Mesendoderm (in vitro differentiated cells): ENCODE measurements around the gene GMPPA.

ENCODE experiments used
- DNase-seq: peaks from one replicate; pipeline ENCODE4 v3.0.0; 2013
- H2AK5ac ChIP-seq: 2 replicates; pipeline ENCODE4 v1.6.1; 2013; ENCODE audit warnings: low read length, inconsistent platforms
- H2BK120ac ChIP-seq: 2 replicates; pipeline ENCODE4 v1.6.1; 2013; ENCODE audit warnings: low read depth, mild to moderate bottlenecking, low read length, moderate library complexity, mixed read lengths
- H2BK15ac ChIP-seq: replicated peaks from 2 replicates; pipeline ENCODE4 v1.6.1; 2013; ENCODE audit warnings: low read depth, mild to moderate bottlenecking, moderate library complexity
- H2BK5ac ChIP-seq: 2 replicates; pipeline ENCODE4 v1.6.1; 2013; ENCODE audit warnings: low read length, inconsistent platforms
- H3K18ac ChIP-seq: 2 replicates; pipeline ENCODE4 v1.6.1; 2013; ENCODE audit warnings: mild to moderate bottlenecking, low read length, mixed read lengths
- H3K23ac ChIP-seq: one replicate; pipeline ENCODE4 v1.6.1; 2013; ENCODE audit warnings: low read length
- H3K27ac ChIP-seq: 2 replicates; pipeline ENCODE4 v1.5.1; 2013; ENCODE audit warnings: low read depth, mild to moderate bottlenecking, inconsistent platforms, low read length, moderate library complexity
- H3K27me3 ChIP-seq: 2 replicates; pipeline ENCODE4 v1.6.1; 2013; ENCODE audit warnings: low read length, control low read depth, mild to moderate bottlenecking, inconsistent platforms; ENCODE audit not compliant: insufficient read depth, poor library complexity
- H3K36me3 ChIP-seq: 2 replicates; pipeline ENCODE4 v1.6.1; 2013; ENCODE audit warnings: low read length, inconsistent platforms; ENCODE audit not compliant: control insufficient read depth, insufficient read depth
- H3K4ac ChIP-seq: one replicate; pipeline ENCODE4 v1.6.1; 2013; ENCODE audit warnings: low read depth, mild to moderate bottlenecking, low read length, moderate library complexity
- H3K4me1 ChIP-seq: 2 replicates; pipeline ENCODE4 v1.6.1; 2013; ENCODE audit warnings: low read depth, low read length, inconsistent platforms; ENCODE audit not compliant: control insufficient read depth
- H3K4me2 ChIP-seq: 2 replicates; pipeline ENCODE4 v1.6.1; 2013; ENCODE audit warnings: low read length
- H3K4me3 ChIP-seq: 2 replicates; pipeline ENCODE4 v1.5.1; 2013; ENCODE audit warnings: mild to moderate bottlenecking, low read length
- H3K56ac ChIP-seq: one replicate; pipeline ENCODE4 v1.6.1; 2013; ENCODE audit warnings: low read length
- H3K79me1 ChIP-seq: 2 replicates; pipeline ENCODE4 v1.6.1; 2013; ENCODE audit warnings: low read length, inconsistent platforms
- H3K79me2 ChIP-seq: 2 replicates; pipeline ENCODE4 v1.6.1; 2013; ENCODE audit warnings: mild to moderate bottlenecking, low read length; ENCODE audit not compliant: control insufficient read depth, insufficient read depth
- H3K9ac ChIP-seq: 2 replicates; pipeline ENCODE4 v1.6.1; 2013; ENCODE audit warnings: low read length, inconsistent platforms
- H4K5ac ChIP-seq: one replicate; pipeline ENCODE4 v1.6.1; 2013; ENCODE audit warnings: low read length
- H4K8ac ChIP-seq: one replicate; pipeline ENCODE4 v1.6.1; 2013; ENCODE audit warnings: low read depth, mild to moderate bottlenecking, control low read depth, low read length, moderate library complexity
- WGBS: extraction: QIAGEN DNeasy Blood & Tissue Kit; methylation state at CpG from one replicate; pipeline ENCODE4 v1.1.7; 2013; ENCODE audit warnings: low lambda C conversion rate, missing lambda C conversion rate; ENCODE audit not compliant: insufficient coverage; ENCODE audit errors: extremely low coverage; 5-methylcytosine and 5-hydroxymethylcytosine counted together

GMPPA gene

GRCh38 chr2:219514836-219515235, 16.1 kb downstream of the GMPPA start:
- H3K79me2 ChIP-seq = no peaks in the 10 kb centered on the region
- no peak overlapping the region for H3K56ac ChIP-seq
- no peak overlapping the region for H3K23ac ChIP-seq
- H3K9ac ChIP-seq = no peak overlapping the region
- H3K27ac ChIP-seq = no peak overlapping the region
- no peak overlapping the region for H3K4me2 ChIP-seq
- WGBS = no CpG with 5 or more reads among the region's 21 CpGs
- H2BK15ac ChIP-seq = no peak overlapping the region
- H3K27me3 ChIP-seq = peaks cover 23% of the 10 kb centered on the region
- H3K79me1 ChIP-seq = no peaks in the 10 kb centered on the region
- no peak overlapping the region for H3K4ac ChIP-seq
- no peak overlapping the region for H2BK120ac ChIP-seq
- H2AK5ac ChIP-seq = no peak overlapping the region
- H4K8ac ChIP-seq = no peak overlapping the region
- H3K36me3 ChIP-seq = no peaks in the 10 kb centered on the region
- no peak overlapping the region for H3K4me3 ChIP-seq
- DNase-seq = no peak
- no peak overlapping the region for H3K18ac ChIP-seq
- peaks cover 2% of the 10 kb centered on the region for H3K4me1 ChIP-seq
- H4K5ac ChIP-seq = no peak overlapping the region
- H2BK5ac ChIP-seq = no peak overlapping the region

GRCh38 chr2:219515874-219516629, 17.4 kb downstream of the GMPPA start:
- H2BK5ac ChIP-seq = no peak overlapping the region
- H3K9ac ChIP-seq = no peak overlapping the region
- no peak overlapping the region for H4K5ac ChIP-seq
- peaks cover 2% of the 10 kb centered on the region for H3K4me1 ChIP-seq
- H3K4me2 ChIP-seq = no peak overlapping the region
- no peak overlapping the region for H3K4ac ChIP-seq
- WGBS = no CpG with 5 or more reads among the region's 17 CpGs
- H2BK120ac ChIP-seq = no peak overlapping the region
- DNase-seq = no peak
- H3K27me3 ChIP-seq = peaks cover 22% of the 10 kb centered on the region
- no peaks in the 10 kb centered on the region for H3K79me2 ChIP-seq
- no peak overlapping the region for H2AK5ac ChIP-seq
- H3K79me1 ChIP-seq = no peaks in the 10 kb centered on the region
- H3K56ac ChIP-seq = no peak overlapping the region
- no peak overlapping the region for H4K8ac ChIP-seq
- H3K36me3 ChIP-seq = no peaks in the 10 kb centered on the region
- H3K4me3 ChIP-seq = no peak overlapping the region
- no peak overlapping the region for H3K23ac ChIP-seq
- H2BK15ac ChIP-seq = no peak overlapping the region
- H3K18ac ChIP-seq = no peak overlapping the region
- H3K27ac ChIP-seq = no peak overlapping the region

DNA sequence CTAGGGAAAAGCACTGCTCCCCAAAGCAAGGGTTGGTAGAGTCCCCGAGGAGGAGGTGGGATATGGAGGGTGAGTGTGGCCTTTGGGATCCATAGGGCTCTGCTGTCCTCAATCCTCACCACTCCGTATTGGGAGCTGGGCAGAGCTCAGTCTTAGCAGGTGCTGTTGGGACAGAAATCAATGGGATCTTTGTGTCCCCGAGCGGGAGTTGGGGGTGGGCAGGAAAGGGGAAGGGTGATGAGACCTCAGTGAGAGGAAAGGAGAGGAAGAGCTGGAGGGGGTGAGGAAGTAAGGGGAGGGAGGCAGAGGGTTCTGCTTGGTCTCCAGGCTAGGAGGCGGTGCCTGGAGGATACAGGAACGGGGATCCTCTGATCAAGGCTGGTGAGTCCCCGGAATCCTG, 18.2 kb downstream of the GMPPA start:
- no peak overlapping the region for H3K9ac ChIP-seq
- WGBS = no CpG with 5 or more reads among the region's 7 CpGs
- H3K4me3 ChIP-seq = no peak overlapping the region

DNA sequence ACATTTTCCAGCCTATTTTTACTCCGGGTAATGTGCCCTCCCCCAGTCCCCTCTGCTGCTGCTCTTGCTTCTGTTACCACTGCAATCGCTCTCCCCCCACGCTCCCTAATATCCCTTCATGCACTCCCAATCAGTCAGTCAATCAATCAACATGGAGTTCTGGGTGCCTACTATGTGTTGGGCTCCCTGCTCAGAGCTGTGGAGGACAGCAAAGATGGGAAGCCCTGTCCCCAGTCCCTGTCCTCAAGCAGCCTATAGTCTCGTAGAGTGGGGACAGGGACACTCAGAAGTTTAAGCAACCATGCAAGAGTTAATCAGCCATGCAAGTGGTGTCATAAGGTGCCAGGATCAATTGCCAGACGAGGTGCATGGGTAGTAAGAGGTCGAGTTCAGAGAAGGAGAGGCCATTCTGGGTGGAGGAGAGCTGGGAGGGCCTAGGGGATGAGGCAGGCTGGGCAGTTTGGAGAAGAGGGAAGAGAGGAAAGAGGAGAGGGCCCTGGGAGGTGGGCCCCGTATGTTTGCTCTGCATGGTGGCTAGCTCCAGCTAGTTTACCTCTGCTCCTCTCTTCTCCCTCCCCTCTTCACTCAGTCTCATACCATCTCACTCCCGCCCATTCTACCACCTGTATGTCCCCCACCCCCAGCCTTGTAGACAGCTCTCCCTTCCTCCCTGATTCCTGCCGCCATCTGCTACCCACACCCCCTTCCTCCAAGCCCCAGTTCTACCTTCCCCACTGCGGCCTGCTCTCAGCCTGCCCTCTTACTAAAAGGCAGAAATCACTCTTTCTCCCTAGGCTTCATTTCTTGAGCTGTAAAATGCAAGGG, 19.5 kb downstream of the GMPPA start:
- Histone ChIP-seq H3K23ac (no peak overlapping the region), H3K79me2 (no peaks in the 10 kb centered on the region), H2BK5ac (no peak overlapping the region), H3K4me1 (peaks cover 7% of the 10 kb centered on the region), H2AK5ac (no peak overlapping the region), H3K36me3 (no peaks in the 10 kb centered on the region), H2BK120ac (no peak overlapping the region), H3K27me3 (peaks cover 10% of the 10 kb centered on the region), H4K8ac (no peak overlapping the region), H3K4me2 (no peak overlapping the region), H3K79me1 (no peaks in the 10 kb centered on the region), H3K4me3 (no peak overlapping the region), H4K5ac (no peak overlapping the region), H2BK15ac (no peak overlapping the region), H3K18ac (no peak overlapping the region), H3K9ac (no peak overlapping the region), H3K4ac (no peak overlapping the region), H3K56ac (peak overlapping the region; percentile 15), H3K27ac (no peak overlapping the region)
- DNase-seq = no peak
- no CpG with 5 or more reads among the region's 10 CpGs for WGBS

More for the DNA sequence above, 18.2 kb downstream of the GMPPA start:
- DNase-seq = no peak
- Histone ChIP-seq H3K4me2 (no peak overlapping the region), H3K4me1 (peaks cover 5% of the 10 kb centered on the region), H3K27ac (no peak overlapping the region), H2BK15ac (no peak overlapping the region), H3K56ac (no peak overlapping the region), H3K79me2 (no peaks in the 10 kb centered on the region), H3K27me3 (peaks cover 17% of the 10 kb centered on the region), H3K18ac (no peak overlapping the region), H3K4ac (no peak overlapping the region), H3K23ac (no peak overlapping the region), H3K79me1 (no peaks in the 10 kb centered on the region), H3K36me3 (no peaks in the 10 kb centered on the region), H2BK5ac (no peak overlapping the region), H4K5ac (no peak overlapping the region), H2BK120ac (no peak overlapping the region), H2AK5ac (no peak overlapping the region), H4K8ac (no peak overlapping the region)

GRCh38 chr2:219519526-219519916, 20.8 kb downstream of the GMPPA start:
- no CpG with 5 or more reads among the region's 9 CpGs for WGBS

More at GRCh38 chr2:219519526-219519916, 20.8 kb downstream of the GMPPA start:
- Histone ChIP-seq H3K27ac (no peak overlapping the region), H2BK120ac (no peak overlapping the region), H3K4me1 (peaks cover 6% of the 10 kb centered on the region), H3K23ac (no peak overlapping the region), H3K9ac (no peak overlapping the region), H3K4ac (no peak overlapping the region), H2AK5ac (no peak overlapping the region), H3K56ac (no peak overlapping the region), H2BK5ac (no peak overlapping the region), H3K36me3 (no peaks in the 10 kb centered on the region), H4K5ac (no peak overlapping the region), H2BK15ac (no peak overlapping the region), H3K4me3 (no peak overlapping the region), H4K8ac (no peak overlapping the region), H3K18ac (no peak overlapping the region), H3K27me3 (no peaks in the 10 kb centered on the region), H3K79me2 (no peaks in the 10 kb centered on the region), H3K79me1 (no peaks in the 10 kb centered on the region), H3K4me2 (no peak overlapping the region)
- DNase-seq = no peak
